SHP77 treated with DMSO at 0.1 percent for 48 hours (cell line): ENCODE data around the gene PRKAG2.

Experiments used
- DNase-seq: peaks from one replicate; lab custom pipeline; 2025; lab: John Stamatoyannopoulos, UW

PRKAG2 gene

DNA sequence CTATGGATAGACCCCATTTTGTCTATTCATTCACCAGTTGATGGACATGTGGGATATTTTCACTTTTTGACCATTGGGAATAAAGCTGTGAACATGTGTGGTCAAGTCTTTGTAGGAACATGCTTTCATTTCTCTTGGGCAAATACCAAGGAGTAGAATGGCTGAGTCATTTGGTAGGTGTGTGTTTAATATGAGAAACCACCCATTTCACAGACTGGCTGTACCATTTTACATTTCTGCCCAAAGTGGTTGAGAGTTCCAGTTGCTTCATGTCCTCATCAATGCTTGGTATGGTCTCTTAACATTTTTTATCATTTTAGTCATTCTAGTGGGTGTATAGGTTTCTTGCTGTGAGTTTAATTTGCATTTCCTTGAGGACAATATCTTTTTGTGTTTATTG is 232.4 kb downstream of the PRKAG2 start:
- DNase-seq: no peak

DNA sequence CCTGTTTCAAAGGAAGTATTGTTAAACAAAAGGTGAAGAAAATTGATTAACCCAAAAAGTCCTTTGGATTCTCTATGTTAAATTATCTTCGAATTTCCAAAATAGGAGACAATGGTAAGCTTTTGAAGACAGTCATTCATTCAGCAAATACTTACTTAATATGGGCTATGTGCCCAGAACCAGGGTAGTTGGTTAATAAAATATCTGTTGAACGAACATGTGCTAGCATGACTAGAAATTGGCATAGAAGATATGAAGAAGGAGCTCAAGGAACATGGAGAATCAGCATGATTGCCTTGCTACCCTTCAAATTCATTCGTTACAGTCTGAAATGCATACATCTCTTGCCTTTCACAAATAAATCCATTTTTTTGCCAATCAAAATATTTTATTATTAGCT is 234.2 kb downstream of the PRKAG2 start:
- no peak for DNase-seq

DNA sequence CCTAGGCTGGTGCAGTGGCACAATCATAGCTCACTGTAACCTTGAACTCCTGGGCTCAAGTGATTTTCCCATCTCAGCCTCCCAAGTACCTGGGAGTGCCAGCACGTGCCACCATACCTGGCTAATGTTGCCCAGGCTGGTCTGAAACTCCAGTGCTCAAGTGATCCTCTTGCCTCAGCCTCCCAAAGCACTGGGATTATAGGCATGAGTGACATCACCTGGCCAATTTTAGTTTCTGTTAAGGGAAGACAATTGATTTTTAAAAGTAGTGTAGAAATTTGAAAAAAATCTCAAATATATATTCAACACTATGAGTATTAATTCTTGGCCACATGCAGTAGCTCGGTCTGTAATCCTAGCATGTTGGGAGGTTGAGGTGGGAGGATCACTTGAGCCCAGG is 235.3 kb downstream of the PRKAG2 start:
- DNase-seq: no peak

DNA sequence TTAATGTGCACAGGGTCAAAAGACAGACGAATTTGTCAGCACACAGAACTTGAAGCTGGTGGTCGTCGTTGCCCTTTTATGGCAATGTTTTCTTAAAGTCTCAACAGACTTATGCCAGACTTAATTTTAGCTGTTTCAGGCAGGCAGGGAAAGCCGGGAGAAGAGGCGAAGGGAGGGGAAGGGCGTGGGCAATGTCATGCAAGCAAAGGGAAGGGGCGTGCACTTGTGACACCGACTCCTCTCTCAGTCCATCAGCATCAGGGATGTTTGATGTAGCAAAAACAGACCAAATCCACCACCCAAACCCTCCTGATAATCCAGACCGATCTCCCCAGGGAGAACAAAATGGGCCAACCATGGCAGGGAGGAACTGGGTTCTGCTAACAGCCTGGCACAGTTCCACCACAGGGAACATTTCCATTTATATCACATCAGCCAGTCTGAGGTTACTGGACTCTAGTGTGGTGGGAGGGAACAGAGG is 239.1 kb downstream of the PRKAG2 start:
- no peak for DNase-seq

DNA sequence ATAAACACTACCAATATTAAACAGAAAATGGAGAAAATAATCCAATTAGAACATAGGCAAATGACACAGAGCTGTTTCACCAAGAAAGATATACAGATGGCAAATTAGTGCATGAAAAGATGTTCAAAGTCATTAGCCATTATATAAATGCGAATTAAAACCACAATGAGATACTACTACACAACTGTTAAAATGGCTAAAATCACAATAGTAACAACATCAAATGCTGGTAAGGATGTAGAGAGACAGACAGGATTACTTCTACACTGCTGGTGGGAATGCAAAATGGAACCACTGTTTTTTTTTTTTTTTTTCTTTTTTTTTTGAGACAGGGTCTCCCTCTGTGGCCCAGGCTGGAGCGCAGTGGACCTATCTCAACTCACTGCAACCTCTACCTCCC is 242.3 kb downstream of the PRKAG2 start:
- no peak for DNase-seq

DNA sequence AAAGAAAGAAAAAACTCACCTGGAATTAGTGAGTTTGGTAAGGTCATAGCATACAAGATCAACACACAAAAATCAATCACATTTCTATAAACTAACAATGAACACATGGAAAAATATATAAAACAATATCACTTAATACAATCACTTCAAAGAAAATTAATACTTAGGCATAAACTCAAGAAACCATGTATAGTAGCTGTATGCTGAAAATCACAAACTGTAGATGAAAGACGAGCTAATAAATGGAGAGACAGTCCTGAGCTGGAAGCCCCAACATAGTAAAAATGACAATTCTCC is 243.5 kb downstream of the PRKAG2 start:
- DNase-seq: no peak

DNA sequence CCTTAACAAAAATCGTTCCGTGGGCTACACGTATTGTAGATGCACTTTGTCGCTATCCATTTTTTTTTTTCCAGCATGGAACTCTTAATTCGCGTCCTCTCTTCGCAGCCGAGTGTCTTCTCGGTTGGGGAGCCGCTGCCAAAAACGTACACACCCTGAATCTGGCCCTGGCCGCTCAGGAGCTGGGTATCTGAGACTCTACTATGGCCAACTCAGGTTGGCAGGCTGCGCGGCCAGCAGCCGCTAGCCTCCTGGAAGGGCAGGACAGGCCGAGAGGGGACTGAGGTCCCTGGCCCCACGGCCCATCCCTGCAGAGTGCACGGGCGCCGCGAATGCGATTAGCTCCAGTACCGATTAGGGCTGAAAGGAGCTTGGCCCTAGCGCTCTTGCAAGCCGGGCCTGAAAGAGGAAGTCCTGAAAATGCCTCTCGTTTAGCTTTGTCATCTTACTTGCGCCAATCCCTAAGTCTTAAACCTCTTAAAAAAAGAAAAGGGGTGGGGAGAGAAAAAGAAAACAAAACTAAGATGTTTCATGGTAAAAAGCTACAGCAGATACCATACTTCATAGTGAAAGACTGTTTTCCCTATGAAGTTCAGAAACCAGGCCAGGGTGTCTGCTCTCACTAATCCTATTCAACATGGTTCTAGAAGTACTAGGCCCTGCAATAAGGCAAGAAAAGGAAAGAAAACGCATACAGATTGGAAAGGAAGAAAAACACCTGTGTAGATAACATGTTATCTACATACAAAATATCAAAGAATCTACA is 244.0 kb downstream of the PRKAG2 start:
- no peak for DNase-seq

DNA sequence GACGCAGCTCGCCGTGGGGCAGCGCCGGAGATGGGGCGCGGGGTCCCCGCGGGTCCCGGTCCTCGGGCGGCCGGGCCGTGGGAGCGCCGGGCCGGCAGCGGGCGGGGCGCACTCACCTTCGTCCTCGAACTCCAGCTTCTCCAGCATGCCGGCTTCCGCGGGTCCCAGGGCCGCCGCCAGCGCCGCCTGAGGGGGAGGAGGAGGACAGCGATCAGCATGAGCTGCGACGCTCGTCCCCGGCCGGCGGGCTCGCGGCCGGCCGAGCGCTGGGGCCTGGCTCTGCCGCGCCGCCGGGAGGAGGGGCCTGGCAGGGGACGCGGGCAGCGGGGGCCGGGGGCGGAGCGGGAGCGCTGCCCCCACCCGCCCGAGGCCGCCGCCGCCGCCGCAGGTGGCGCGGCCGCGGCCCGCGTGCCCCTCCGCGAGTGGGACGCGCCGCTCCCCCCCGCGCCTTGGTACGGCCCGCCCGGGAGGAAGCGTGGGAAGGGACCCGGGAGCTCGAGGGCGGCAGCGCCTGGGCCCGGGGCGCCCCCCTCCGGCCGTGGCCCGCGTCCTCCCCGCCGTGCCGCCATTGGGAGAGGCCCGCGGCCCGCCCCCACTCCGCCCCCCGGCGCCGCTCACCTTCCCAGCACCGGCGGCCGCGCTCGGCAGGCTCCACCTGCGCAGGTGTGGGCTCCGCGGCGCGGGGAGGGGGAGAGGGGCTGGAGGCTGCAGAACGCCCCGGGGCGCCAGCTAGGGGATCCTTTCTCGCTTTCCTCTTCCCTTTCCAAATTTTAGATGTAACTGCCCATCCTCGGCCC is 244.8 kb downstream of the PRKAG2 start:
- no peak for DNase-seq

DNA sequence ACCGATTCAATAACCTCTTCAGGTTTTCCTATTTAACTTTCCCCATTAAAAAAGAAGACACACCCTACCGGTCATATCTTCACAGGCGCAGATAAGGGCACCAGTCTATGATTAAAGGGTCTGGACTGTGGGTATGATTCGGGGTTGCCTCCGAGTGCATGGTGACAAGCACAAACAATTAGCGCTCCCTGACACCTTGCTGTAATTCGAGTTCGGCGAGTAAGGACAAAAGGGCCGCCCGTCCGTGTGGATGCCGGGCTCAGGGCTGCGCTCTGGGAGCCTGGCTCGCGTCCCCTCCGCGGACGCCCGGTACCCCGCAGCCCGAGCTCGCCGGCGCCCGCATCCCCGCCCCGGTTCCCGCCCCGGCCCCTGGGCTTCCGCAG is 245.4 kb downstream of the PRKAG2 start:
- no peak for DNase-seq

DNA sequence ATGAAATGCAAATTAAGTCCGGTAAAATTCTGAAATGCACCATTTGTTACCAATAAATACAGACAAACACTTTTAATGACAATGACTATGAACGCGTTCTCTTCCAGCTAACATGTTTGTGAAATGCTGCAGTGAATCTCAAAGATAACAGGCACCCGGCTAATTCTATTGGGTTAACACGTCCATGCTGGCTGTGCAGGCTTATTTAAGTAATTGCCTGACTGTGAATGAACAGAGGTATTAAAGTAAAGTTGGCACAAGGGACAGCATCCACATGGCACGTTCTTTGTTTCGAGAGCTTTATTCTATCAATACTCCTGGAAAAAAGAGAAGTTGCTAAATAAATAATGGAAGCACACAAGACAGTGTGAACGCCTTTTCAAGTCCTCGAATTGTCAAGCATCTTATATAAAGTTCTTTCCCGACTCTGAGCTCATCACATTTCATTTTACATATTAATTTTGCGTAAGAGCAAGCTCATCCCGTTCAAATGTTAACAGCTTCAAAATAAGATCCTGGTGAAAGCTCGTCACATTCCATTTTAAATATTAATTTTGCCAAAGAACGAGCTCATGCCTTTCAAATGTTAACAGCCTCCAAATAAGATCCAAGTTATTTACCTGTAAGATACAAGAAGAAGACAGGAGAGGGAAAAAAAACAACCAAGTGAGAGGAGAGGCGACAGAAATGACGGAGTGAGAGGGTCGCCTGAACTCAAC is 245.9 kb downstream of the PRKAG2 start:
- DNase-seq: no peak

DNA sequence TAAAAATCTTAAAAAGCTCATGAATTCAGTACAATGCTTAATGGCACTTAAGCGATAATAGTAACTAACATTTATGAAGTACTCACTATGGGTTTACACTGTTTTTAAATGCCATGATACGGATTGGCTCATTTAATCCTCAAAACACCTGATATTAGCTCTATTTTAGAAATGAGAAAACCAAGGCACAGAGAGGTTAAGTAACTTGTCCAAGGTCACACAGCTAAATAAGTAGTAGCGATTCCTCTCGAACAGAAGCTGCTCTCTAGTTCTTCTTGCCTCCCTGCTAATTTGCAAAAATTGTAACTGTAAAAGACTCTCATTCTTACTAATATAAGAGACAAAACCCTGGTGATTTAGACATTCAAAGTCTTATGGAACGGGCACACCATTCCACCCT is 246.6 kb downstream of the PRKAG2 start:
- DNase-seq: no peak

DNA sequence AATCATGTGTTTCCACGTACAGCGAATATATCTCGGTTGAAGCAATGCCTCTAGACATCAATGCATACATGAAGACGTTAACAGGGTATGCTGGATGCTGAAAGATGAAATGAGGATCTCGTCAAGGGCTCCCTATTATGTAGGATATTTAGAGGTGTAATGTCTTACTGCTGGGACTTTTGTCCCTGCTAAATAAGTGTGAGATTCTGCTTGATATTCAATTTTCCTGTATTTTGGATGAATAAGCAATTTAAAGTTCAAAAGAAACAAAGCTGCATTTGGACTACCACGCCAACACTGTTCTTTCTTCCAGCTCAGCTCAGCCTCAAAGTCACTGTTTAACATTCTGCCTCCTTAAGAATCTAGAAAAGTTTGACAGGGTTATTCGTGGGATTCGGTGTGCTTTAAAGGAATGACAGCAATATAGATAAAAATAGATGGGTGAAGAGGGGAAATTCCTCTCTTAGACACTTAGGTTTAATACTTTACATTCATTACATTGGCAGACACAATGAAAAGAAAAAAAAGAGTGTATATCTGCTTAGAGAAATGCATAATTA is 247.1 kb downstream of the PRKAG2 start:
- DNase-seq: no peak

DNA sequence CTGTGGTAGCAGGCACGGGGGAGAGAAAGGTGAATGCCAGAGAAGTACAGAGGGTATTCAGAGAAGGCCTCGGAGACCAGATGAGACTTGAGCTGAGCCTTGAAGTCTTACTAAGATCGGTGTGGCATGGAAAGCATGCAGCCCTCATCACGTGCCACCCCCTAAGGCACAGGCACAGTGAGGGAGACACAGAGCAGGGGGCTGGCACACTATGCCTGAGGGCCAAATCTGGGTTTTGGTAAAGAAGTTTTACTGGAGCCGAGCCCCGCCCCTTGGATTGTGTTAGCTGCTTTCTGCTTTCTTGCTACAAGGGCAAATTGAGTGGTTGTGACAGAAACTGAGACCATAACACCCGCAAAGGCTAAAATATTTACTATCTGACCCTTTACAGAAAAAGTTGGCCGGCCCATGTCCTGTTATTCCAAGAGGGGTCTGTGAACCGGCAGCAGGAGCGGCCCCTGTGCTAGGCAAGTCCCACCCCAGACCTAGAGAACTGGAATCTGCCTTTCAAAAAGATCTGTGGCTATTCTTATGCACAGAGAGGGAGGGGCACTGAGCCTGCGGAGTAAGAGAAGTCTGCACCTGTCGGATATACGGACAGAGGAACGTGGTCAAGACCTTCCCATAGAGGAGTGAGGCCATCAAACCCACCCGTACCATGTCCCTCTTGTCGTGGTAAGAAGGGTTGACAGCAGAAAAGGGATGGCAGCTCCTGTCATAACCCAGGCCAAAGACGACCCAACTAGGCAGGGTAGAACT is 247.9 kb downstream of the PRKAG2 start:
- no peak for DNase-seq

DNA sequence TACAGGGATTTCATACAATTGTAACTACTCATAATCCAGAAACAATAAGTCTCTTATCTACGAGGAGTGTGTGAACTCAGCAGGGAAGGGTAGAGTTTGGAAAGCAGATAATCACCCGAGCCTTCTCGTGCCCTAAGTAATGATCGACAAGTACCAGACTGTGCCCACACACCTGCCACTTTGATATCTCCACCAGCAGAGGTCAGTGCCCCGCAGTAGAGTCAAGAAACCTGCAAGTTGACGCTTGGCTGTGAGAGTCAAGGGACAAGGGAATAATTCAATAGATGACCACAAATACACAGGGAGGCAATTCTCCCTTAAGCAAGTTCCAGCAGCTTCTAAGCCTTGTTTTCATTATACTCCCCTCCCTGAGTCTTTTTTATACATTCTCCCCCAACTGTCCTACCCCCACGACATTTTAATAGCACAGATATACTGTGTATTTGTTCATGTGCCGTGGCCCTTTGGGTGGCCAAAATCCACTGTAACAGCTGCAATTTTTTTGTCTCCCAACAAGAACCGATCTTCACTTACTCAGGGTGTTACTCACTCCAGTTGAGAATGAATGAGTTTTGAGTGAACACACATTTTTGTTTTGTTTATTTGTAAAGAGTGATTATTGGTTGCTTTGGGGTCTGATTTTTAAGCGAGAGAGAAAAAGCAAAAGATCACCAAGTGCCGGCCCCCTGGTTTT is 250.3 kb downstream of the PRKAG2 start:
- DNase-seq: no peak

DNA sequence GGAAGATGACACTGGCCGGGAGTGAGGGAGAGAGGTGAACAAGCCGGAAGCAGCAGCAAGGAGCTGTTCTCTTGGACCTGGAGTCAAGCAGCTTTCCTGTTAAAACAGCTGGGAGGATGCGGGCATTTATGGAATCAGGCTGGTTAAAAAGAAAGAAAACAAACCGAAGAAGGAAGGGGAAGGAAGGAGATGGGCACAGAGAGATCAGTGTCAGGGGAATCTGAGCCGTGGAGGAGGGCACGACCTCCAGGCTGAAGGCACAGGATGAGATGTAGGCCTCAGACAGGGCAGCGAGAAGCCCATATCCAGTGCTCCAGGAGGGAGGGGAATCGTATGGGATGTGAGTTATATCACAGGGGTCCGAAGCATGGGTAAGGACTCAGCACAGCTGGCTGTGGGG is 251.3 kb downstream of the PRKAG2 start:
- no peak for DNase-seq

DNA sequence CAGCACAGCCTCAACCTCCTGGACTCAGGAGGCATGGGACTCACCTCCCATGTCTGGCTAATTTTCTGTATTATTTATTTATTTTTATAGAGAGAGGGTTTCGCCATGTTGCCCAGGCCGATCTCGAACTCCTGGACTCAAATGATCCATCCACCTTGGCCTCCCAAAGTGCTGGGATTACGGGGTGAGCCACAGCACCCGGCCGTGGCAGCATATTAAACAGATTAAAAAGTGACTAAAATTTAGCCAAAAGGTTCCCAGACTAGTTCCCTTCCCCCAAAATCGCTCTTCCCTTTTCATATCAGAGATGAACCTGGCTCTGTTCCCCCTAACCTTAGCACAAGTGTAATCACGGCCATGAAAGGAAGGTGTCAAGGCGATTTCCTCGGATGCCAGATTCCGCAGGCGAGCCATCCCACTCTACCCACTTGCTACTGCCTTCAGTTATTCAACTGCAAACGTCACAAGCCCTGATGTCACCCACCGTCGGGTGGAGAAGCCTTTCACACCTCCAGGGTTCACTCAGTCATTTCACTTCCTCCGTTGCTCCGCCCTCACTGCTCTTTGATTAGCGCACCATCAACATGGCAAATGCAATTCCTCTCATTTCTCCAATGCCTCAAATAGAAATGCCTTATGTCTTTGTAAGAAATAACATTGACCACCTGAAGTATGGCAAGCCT is 252.5 kb downstream of the PRKAG2 start:
- no peak for DNase-seq

DNA sequence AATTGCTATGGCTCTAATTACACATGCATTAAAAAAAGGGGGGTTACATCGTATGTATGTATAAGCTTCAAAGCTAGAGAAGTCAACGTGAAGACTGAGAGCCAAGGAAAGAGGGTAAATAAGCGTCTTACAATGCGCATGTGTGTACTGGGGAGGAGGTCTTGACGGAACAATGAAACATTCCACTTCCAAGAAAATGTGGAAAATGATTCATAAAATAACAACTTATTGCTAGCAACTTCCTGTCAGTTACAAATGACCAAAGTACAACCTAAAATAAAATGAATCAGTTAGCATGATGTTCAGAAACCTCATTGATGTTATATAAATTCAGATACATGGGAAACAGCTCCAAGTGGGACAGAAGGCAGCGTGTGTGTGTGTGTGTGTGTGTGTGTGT is 253.1 kb downstream of the PRKAG2 start:
- DNase-seq: no peak

DNA sequence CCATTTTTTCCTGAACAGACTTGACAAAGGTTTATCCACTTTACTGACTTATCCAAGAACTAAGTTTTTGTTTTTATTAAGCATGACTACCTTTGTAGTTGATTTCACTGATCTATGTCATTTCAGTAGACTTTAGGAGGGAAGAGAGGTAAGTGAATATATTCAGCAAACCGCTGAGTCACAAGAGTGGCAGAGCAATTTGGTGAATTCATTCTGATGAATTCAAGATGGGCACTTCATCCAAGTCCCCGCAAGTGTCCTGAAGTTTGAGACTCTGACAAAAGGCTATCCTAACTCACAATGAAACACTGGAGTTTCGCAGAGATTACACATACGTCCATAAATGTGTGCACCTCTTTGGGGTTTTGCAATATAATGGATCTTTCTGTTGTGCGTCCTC is 255.0 kb downstream of the PRKAG2 start:
- no peak for DNase-seq

DNA sequence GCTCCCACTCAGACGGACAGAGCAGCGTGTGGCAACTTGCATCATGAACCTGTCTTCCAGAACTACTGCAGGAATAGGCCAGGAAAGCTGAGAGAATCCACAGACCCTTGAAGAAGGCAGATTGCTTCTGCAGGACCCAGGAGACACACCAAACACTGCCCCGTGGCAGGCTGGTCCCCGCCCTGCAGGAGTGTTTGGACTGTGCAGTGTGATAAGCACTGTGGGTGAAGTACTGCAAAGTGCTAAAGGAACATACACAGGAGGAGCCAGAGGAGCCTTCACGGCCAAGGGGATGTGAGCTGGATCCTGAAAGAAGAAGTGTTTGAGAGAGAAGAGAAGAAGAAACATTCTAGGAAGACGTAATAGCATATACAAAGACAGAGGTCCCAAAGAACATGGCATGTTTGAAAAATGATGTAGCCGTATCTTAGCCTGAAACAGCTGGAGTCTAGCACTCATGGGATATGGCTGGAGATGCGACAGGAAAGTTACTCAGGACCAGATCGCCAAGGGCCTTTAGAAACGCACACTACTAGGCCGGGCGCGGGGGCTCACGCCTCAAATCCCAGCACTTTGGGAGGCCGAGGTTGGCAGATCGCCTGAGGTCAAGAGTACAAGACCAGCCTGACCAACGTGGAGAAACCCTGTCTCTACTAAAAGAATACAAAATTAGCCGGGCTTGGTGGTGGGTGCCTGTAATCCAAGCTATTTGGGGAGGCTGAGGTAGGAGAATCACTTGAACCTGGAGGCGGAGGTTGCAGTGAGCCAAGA is 260.3 kb downstream of the PRKAG2 start:
- no peak for DNase-seq

DNA sequence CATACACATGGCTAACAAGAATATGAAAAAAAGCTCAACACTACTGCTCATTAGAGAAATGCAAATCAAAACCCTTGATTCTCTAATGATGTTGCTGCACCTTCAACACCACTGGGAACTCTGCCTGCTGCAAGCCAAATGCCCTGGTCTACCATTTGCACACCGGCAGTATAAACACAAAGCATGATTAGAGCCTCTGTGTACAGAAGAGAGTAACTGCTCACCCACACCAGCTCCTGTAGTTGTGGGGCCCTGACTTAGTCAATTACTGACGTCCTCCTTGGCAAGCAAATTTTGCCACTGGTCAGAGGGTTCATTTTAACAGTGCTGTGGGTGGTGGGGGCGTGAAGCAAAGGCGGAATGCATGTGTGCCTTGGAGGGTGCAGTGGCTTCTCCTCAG is 261.1 kb downstream of the PRKAG2 start:
- no peak for DNase-seq
